Esophagus (tissue), 2 donors: ENCODE data around the gene TSPAN31. TPM values are rescaled to one million over a fixed set of nuclear protein-coding genes. Genes with fewer than 3 reads are reported as not detected.
A peak's percentile ranks its signal among the peaks of the same experiment; 100 is the strongest.

Experiments used
- H3K27ac ChIP-seq, 2 donors: one replicate each; pipeline ENCODE4 v1.5.1; 2013; ENCODE audit warnings: low read depth in 2 of 2, mild to moderate bottlenecking in 2 of 2, inconsistent platforms in 1 of 2, low read length in 1 of 2, moderate library complexity in 1 of 2
- H3K27me3 ChIP-seq, 2 donors: one replicate each; pipeline ENCODE4 v1.6.1; 2013; ENCODE audit warnings: low read length in 2 of 2, control low read depth in 1 of 2, mild to moderate bottlenecking in 1 of 2; ENCODE audit not compliant: insufficient read depth in 2 of 2, control insufficient read depth in 1 of 2
- H3K36me3 ChIP-seq, 2 donors: one replicate each; pipeline ENCODE4 v1.6.1; 2013; ENCODE audit warnings: low read length in 1 of 2; ENCODE audit not compliant: control insufficient read depth in 2 of 2, insufficient read depth in 2 of 2
- H3K4me1 ChIP-seq, 2 donors: one replicate each; pipeline ENCODE4 v1.6.1; 2013; ENCODE audit warnings: low read length in 1 of 2; ENCODE audit not compliant: control insufficient read depth in 2 of 2, insufficient read depth in 2 of 2
- H3K4me3 ChIP-seq, 2 donors: one replicate each; pipeline ENCODE4 v1.5.1; 2013; ENCODE audit warnings: low read length in 2 of 2, mild to moderate bottlenecking in 2 of 2, low read depth in 1 of 2, moderate library complexity in 1 of 2
- H3K9me3 ChIP-seq, 2 donors: one replicate each; pipeline ENCODE4 v1.6.1; 2013; ENCODE audit warnings: mild to moderate bottlenecking in 2 of 2, low read depth in 1 of 2, low read length in 1 of 2, moderate library complexity in 1 of 2; ENCODE audit not compliant: control insufficient read depth in 2 of 2, insufficient read depth in 1 of 2
- WGBS, 2 donors: extraction: QIAGEN DNeasy Blood & Tissue Kit; methylation state at CpG; one replicate each; pipeline ENCODE4 v1.1.7; 2013; 5-methylcytosine and 5-hydroxymethylcytosine counted together
- polyA plus RNA-seq, 2 donors: library from polyadenylated mRNA; stranded (reverse); fragments of 200-250 nt; gene quantifications; one replicate each; pipeline ENCODE4 v1.2.3, GENCODE V29; 2013
- donor health status: healthy with polysubstance abuse.
- donor health status: Bipolar disorder and iron deficiency.

Gene TSPAN31
- polyA plus RNA-seq, 2 donors, result 16.3 to 19.8 TPM

- Histone ChIP-seq H3K36me3 (peaks cover 0 to 2% of the 10 kb centered on the region in 2 donors), H3K4me3 (peak overlapping the region in 1 of 2 donors; percentile 3), H3K27ac (peak overlapping the region in 1 of 2 donors; percentile 22), H3K27me3 (peaks cover 0 to 28% of the 10 kb centered on the region in 2 donors), H3K4me1 (peaks cover 7 to 14% of the 10 kb centered on the region in 2 donors), H3K9me3 (no peaks in the 10 kb centered on the region)
- 63 to 67% methylated on average over 5 of the region's 5 CpGs for WGBS, 2 donors
Measured at GRCh38 chr12:57740656-57741412, 4.0 kb upstream of the TSPAN31 start.

- H3K27me3 ChIP-seq, result peaks cover 0 to 25% of the 10 kb centered on the region in 2 donors
- 54 to 67% methylated on average over 1 of the region's 1 CpG for WGBS, 2 donors
- H3K36me3 ChIP-seq, result peaks cover 0 to 2% of the 10 kb centered on the region in 2 donors
- H3K27ac ChIP-seq, result peak overlapping the region in 1 of 2 donors; percentile 22
- no peaks in the 10 kb centered on the region for H3K9me3 ChIP-seq
- peaks cover 7 to 13% of the 10 kb centered on the region in 2 donors for H3K4me1 ChIP-seq
- peak overlapping the region; percentile 1 to 3 for H3K4me3 ChIP-seq
Measured at GRCh38 chr12:57741413-57741789, 3.4 kb upstream of the TSPAN31 start.

GRCh38 chr12:57741844-57742738 is 2.7 kb upstream of the TSPAN31 start:
- peaks cover 0 to 22% of the 10 kb centered on the region in 2 donors for H3K27me3 ChIP-seq
- WGBS, 2 donors, result 42 to 47% methylated on average over 14 of the region's 14 CpGs
- H3K9me3 ChIP-seq, result no peaks in the 10 kb centered on the region
- H3K4me3 ChIP-seq, result peak overlapping the region; percentile 1 to 30
- H3K4me1 ChIP-seq, result peaks cover 7 to 13% of the 10 kb centered on the region in 2 donors
- peak overlapping the region in 1 of 2 donors; percentile 6 for H3K27ac ChIP-seq
- peaks cover 0 to 2% of the 10 kb centered on the region in 2 donors for H3K36me3 ChIP-seq

GRCh38 chr12:57743769-57744168 is 1.1 kb upstream of the TSPAN31 start:
- no peak overlapping the region for H3K27ac ChIP-seq

GRCh38 chr12:57744194-57744776 is 554 bp upstream of the TSPAN31 start:
- Histone ChIP-seq H3K4me1 (peaks cover 0 to 9% of the 10 kb centered on the region in 2 donors), H3K27ac (peak overlapping the region; percentile 87 to 93), H3K27me3 (peaks cover 0 to 7% of the 10 kb centered on the region in 2 donors), H3K36me3 (peaks cover 0 to 7% of the 10 kb centered on the region in 2 donors), H3K4me3 (peak overlapping the region; percentile 44 to 95), H3K9me3 (no peaks in the 10 kb centered on the region)
- WGBS, 2 donors, result 10 to 11% methylated on average over 21 of the region's 21 CpGs

More at GRCh38 chr12:57743769-57744168, 1.1 kb upstream of the TSPAN31 start:
- Histone ChIP-seq H3K9me3 (no peaks in the 10 kb centered on the region), H3K4me1 (peaks cover 0 to 9% of the 10 kb centered on the region in 2 donors), H3K36me3 (peaks cover 0 to 3% of the 10 kb centered on the region in 2 donors), H3K4me3 (peak overlapping the region in 1 of 2 donors; percentile 95), H3K27me3 (peaks cover 0 to 9% of the 10 kb centered on the region in 2 donors)
- 89 to 90% methylated on average over 2 of the region's 2 CpGs for WGBS, 2 donors

- peaks cover 0 to 9% of the 10 kb centered on the region in 2 donors for H3K4me1 ChIP-seq
- no peaks in the 10 kb centered on the region for H3K27me3 ChIP-seq
- H3K27ac ChIP-seq, result peak overlapping the region; percentile 92 to 99
- 37 to 46% methylated on average over 8 of the region's 8 CpGs for WGBS, 2 donors
- H3K36me3 ChIP-seq, result peaks cover 0 to 7% of the 10 kb centered on the region in 2 donors
- peak overlapping the region; percentile 71 to 95 for H3K4me3 ChIP-seq
- no peaks in the 10 kb centered on the region for H3K9me3 ChIP-seq
Measured at GRCh38 chr12:57745485-57745881, 644 bp downstream of the TSPAN31 start.

GRCh38 chr12:57746025-57746424 is 1.2 kb downstream of the TSPAN31 start:
- Histone ChIP-seq H3K9me3 (no peaks in the 10 kb centered on the region), H3K4me1 (peaks cover under 1 to 11% of the 10 kb centered on the region in 2 donors), H3K4me3 (peak overlapping the region in 1 of 2 donors; percentile 95), H3K27ac (peak overlapping the region in 1 of 2 donors; percentile 99), H3K36me3 (peaks cover 0 to 11% of the 10 kb centered on the region in 2 donors), H3K27me3 (no peaks in the 10 kb centered on the region)
- WGBS, 2 donors, result 65 to 85% methylated on average over 3 of the region's 3 CpGs

GRCh38 chr12:57749061-57749460 is 4.2 kb downstream of the TSPAN31 start:
- Histone ChIP-seq H3K4me3 (no peak overlapping the region), H3K27ac (no peak overlapping the region), H3K4me1 (peaks cover 6 to 15% of the 10 kb centered on the region in 2 donors), H3K27me3 (no peaks in the 10 kb centered on the region), H3K9me3 (no peaks in the 10 kb centered on the region), H3K36me3 (peaks cover 0 to 11% of the 10 kb centered on the region in 2 donors)
- 92% methylated on average over 5 of the region's 5 CpGs for WGBS, 2 donors
